Mesodermal cell (in vitro differentiated cells): ENCODE data around the gene SMAP1.

Source experiments
- H3K27ac ChIP-seq: 2 replicates; pipeline ENCODE4 v1.7.0; 2013; ENCODE audit warnings: mild to moderate bottlenecking, low read depth, low read length, moderate library complexity; ENCODE audit not compliant: severe bottlenecking
- H3K36me3 ChIP-seq: 2 replicates; pipeline ENCODE4 v1.7.1; 2013; ENCODE audit warnings: mild to moderate bottlenecking, low read length, moderate library complexity; ENCODE audit not compliant: control insufficient read depth, insufficient read depth
- H3K4me1 ChIP-seq: one replicate; pipeline ENCODE4 v1.7.1; 2013; ENCODE audit warnings: mild to moderate bottlenecking, low read length; ENCODE audit not compliant: insufficient read depth, control insufficient read depth, poor library complexity, severe bottlenecking
- H3K4me3 ChIP-seq: 2 replicates; pipeline ENCODE4 v1.7.0; 2013; ENCODE audit warnings: low read length, control low read depth, mild to moderate bottlenecking; ENCODE audit not compliant: insufficient read depth, poor library complexity, severe bottlenecking; ENCODE audit errors: extremely low read depth
- H3K9me3 ChIP-seq: 2 replicates; pipeline ENCODE4 v1.7.1; 2013; ENCODE audit warnings: mild to moderate bottlenecking, low read length, moderate library complexity; ENCODE audit not compliant: control insufficient read depth
- WGBS, 2 experiments: methylation state at CpG; one replicate each; pipeline ENCODE4 v1.1.5; 2013; ENCODE audit warnings: missing lambda C conversion rate in 2 of 2; ENCODE audit not compliant: insufficient coverage in 2 of 2; 5-methylcytosine and 5-hydroxymethylcytosine counted together

SMAP1 gene

DNA sequence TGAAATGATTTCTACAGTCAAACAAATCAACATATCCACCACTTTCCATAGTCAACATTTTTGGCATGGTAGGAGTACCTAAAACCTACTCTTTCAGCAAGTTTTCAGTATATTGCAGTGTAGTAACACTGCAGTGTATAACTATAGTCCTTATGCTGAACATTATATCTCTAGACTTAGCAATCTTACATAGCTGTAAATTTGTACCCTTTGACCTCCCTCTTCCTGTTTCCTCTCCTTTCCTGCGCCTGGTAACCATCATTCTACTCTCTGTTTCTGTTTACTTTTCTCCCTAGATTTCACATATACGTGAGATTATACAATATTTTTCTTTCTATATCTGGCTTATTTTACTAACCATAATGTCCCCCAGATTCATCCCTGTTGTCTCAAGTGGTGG, 40.2 kb downstream of the SMAP1 start:
- 100% methylated on average over 2 of the region's 2 CpGs for WGBS, 2 experiments
- H3K9me3 ChIP-seq = no peaks in the 10 kb centered on the region
- H3K36me3 ChIP-seq = no peaks in the 10 kb centered on the region
- no peaks in the 10 kb centered on the region for H3K4me1 ChIP-seq
- no peak overlapping the region for H3K4me3 ChIP-seq
- no peak overlapping the region for H3K27ac ChIP-seq

DNA sequence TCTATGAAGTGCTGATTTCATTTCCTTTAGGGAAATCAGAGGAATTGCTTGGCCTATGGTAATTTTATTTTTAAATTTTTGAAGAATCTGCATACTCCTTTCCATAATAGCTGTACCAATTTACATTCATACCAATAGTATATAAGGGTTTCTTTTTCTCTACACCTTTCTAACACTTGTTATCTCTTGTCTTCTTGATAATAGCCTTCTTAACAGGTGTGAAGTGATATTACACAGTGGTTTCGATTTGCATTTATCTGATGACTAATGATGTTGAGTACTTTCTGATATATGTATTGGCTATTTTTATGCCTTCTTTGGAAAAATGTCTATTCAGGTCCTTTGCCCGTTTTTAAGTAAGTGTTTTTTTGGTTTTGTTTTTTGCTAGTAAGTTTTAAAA, 40.8 kb downstream of the SMAP1 start:
- no peak overlapping the region for H3K27ac ChIP-seq
- WGBS, 2 experiments = no CpG with 5 or more reads among the region's 2 CpGs
- H3K36me3 ChIP-seq = no peaks in the 10 kb centered on the region
- H3K4me3 ChIP-seq = no peak overlapping the region
- H3K9me3 ChIP-seq = no peaks in the 10 kb centered on the region
- no peaks in the 10 kb centered on the region for H3K4me1 ChIP-seq

- Histone ChIP-seq H3K9me3 (no peaks in the 10 kb centered on the region), H3K4me3 (no peak overlapping the region), H3K27ac (no peak overlapping the region), H3K4me1 (no peaks in the 10 kb centered on the region), H3K36me3 (no peaks in the 10 kb centered on the region)
- WGBS, 2 experiments = no CpG with 5 or more reads among the region's 3 CpGs
These were observed 42.1 kb downstream of the SMAP1 start for GRCh38 chr6:70709826-70710225.

GRCh38 chr6:70714716-70715257, 47.1 kb downstream of the SMAP1 start:
- Histone ChIP-seq H3K4me3 (no peak overlapping the region), H3K36me3 (no peaks in the 10 kb centered on the region), H3K4me1 (no peaks in the 10 kb centered on the region), H3K9me3 (peaks cover 6% of the 10 kb centered on the region), H3K27ac (no peak overlapping the region)

- Histone ChIP-seq H3K4me3 (no peak overlapping the region), H3K9me3 (peaks cover 6% of the 10 kb centered on the region)
- 82 to 89% methylated on average over 3 of the region's 5 CpGs for WGBS, 2 experiments
These were observed 49.5 kb downstream of the SMAP1 start for GRCh38 chr6:70717038-70717801.

GRCh38 chr6:70724524-70724923, 56.8 kb downstream of the SMAP1 start:
- H3K4me3 ChIP-seq = no peak overlapping the region
- H3K36me3 ChIP-seq = peaks cover 5% of the 10 kb centered on the region
- H3K27ac ChIP-seq = no peak overlapping the region
- H3K4me1 ChIP-seq = no peaks in the 10 kb centered on the region
- H3K9me3 ChIP-seq = no peaks in the 10 kb centered on the region
- WGBS, 2 experiments = no CpG with 5 or more reads among the region's 2 CpGs

More at GRCh38 chr6:70717038-70717801, 49.5 kb downstream of the SMAP1 start:
- H3K36me3 ChIP-seq = no peaks in the 10 kb centered on the region
- no peaks in the 10 kb centered on the region for H3K4me1 ChIP-seq
- no peak overlapping the region for H3K27ac ChIP-seq

DNA sequence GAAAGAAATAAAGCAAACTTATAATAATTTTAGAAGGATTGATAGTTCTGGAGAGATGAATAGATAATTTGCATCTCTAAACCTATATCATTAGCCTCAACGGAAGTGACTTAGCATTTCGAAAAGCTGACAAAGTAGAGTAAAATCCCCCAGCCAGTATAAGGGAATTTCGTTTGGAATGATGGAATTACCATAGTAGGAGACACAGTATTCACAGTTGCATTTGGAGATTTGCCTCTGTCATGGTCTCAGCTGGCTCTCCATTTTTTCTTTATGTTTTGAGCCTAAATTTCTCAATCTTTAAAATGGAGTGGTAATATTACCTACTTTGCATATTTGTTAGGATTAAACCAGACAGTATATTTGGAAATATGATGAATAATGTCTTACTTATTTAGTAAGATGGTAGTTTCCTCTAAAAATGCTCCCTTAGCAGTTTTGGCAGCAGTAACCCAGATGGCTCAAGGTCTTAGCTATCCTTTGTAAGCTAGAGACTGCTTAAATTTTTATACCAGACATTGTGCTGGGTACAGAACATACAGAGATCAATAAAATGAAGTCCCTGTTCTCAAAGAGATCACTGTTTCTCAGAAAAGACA, 58.2 kb downstream of the SMAP1 start:
- Histone ChIP-seq H3K4me1 (no peaks in the 10 kb centered on the region), H3K36me3 (peaks cover 5% of the 10 kb centered on the region), H3K4me3 (no peak overlapping the region), H3K9me3 (no peaks in the 10 kb centered on the region), H3K27ac (no peak overlapping the region)
- WGBS, 2 experiments = 48 to 60% methylated on average over 1 to 2 of the region's 3 CpGs

GRCh38 chr6:70734381-70734780, 66.7 kb downstream of the SMAP1 start:
- no peaks in the 10 kb centered on the region for H3K9me3 ChIP-seq
- no peaks in the 10 kb centered on the region for H3K4me1 ChIP-seq
- no peak overlapping the region for H3K4me3 ChIP-seq
- H3K36me3 ChIP-seq = no peaks in the 10 kb centered on the region
- H3K27ac ChIP-seq = no peak overlapping the region
- 92 to 93% methylated on average over 10 of the region's 10 CpGs for WGBS, 2 experiments

DNA sequence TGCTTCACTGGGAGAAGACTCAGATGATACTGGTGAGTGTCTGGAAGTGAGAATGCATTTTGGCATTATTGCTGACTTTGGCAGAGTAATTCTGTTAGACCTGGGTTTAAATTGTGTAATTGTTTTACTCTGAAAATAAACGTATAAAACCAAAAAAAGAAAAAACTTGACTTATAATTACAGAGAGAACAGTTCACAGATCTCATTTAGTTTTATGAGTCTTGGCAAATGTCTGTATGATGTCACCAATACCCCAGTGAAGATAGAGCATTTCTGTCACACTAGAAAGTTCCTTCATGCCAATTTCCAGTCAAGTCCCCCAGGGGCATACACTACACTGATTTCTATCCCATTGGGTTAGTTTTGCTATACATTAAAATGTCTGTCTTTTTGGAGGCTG, 67.3 kb downstream of the SMAP1 start:
- no peaks in the 10 kb centered on the region for H3K36me3 ChIP-seq
- H3K4me3 ChIP-seq = no peak overlapping the region
- H3K27ac ChIP-seq = no peak overlapping the region
- no peaks in the 10 kb centered on the region for H3K9me3 ChIP-seq
- no CpG with 5 or more reads among the region's 1 CpG for WGBS, 2 experiments
- H3K4me1 ChIP-seq = no peaks in the 10 kb centered on the region

DNA sequence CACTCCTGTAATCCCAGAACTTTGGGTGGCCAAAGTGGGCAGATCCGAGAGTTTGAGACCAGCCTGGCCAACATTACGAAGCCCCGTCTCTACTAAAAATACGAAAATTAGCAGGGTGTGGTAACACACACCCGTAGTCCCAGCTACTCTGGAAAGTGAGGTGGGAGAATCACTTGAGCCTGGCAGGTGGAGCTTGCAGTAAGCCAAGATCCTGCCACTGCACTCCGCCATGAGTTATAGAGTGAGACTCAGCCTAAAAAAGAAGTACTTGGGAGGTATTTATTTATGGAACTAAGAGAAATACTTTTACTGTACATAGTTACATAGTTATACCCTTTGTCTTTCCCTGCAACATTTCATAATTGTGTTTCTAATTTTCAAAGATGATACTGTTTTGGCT, 67.8 kb downstream of the SMAP1 start:
- Histone ChIP-seq H3K36me3 (no peaks in the 10 kb centered on the region), H3K4me1 (no peaks in the 10 kb centered on the region), H3K27ac (no peak overlapping the region), H3K9me3 (no peaks in the 10 kb centered on the region), H3K4me3 (no peak overlapping the region)
- 89 to 95% methylated on average over 4 to 5 of the region's 6 CpGs for WGBS, 2 experiments

GRCh38 chr6:70738028-70738427, 70.3 kb downstream of the SMAP1 start:
- Histone ChIP-seq H3K27ac (no peak overlapping the region), H3K4me3 (no peak overlapping the region), H3K4me1 (no peaks in the 10 kb centered on the region), H3K9me3 (peaks cover 11% of the 10 kb centered on the region), H3K36me3 (peaks cover 17% of the 10 kb centered on the region)
- WGBS, 2 experiments = 89 to 100% methylated on average over 1 to 2 of the region's 2 CpGs
